ENCODE measurements around the gene AFAP1L1. TPM values are rescaled to one million over a fixed set of nuclear protein-coding genes. Genes with fewer than 3 reads are reported as not detected.
A peak's percentile ranks its signal among the peaks of the same experiment; 100 is the strongest.

The AFAP1L1 gene
- polyA plus RNA-seq, 2 of the 4 experiments (the other 2 are of a cell fraction) = 1.5 to 3.5 TPM

DNA sequence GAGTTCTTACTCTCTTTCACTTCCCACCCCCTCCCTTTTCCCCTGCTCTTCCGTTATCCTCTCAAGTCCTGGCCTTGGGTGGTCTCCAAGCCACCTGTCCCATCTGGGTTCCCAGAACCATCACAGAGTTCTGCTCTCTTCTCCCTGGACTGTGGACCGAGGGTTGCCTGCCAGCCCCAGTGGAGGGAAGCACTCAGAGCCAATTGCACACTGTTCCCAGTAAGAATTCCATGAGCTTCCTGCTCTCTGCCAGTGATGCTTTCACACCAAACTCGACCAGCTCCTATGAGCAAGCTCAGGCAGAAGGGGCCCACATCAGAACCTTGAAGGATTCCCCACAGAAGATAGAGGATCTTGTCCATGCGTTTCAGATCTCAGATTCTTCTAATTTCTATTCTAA, 20.1 kb upstream of the AFAP1L1 start:
- Histone ChIP-seq H3K9me3 (no peaks in the 10 kb centered on the region), H3K4me3 (no peak overlapping the region), H3K4me2 (no peak overlapping the region), H3K4me1 (no peaks in the 10 kb centered on the region), H3K27ac (no peak overlapping the region)
- TF ChIP-seq CBX2 (IDR thresholded peaks at IDR 0.05; ENCODE audit: borderline replicate concordance, low read depth) (no peak), NR3C1 (IDR thresholded peaks at IDR 0.05) (no peak), HDAC2 (IDR thresholded peaks at IDR 0.05) (no peak), MAFK (IDR thresholded peaks at IDR 0.05; ENCODE audit: partially characterized antibody) (no peak), ZC3H11A (IDR thresholded peaks at IDR 0.05) (no peak), FOSB (CRISPR knock-in tag; IDR thresholded peaks at IDR 0.05) (no peak), CHD4 (IDR thresholded peaks at IDR 0.05; ENCODE audit: borderline replicate concordance) (no peak), EHMT2 (IDR thresholded peaks at IDR 0.05; ENCODE audit: low read depth) (no peak), RCOR1 (IDR thresholded peaks at IDR 0.05; ENCODE audit: low read depth, low read length) (no peak), EP300 (IDR thresholded peaks at IDR 0.05) (no peak), ZNF302 (CRISPR knock-in tag; IDR thresholded peaks at IDR 0.05) (no peak), BHLHE40 (IDR thresholded peaks at IDR 0.05; ENCODE audit: low read depth, low read length) (no peak)
- TF ChIP-seq, protein P1, sequence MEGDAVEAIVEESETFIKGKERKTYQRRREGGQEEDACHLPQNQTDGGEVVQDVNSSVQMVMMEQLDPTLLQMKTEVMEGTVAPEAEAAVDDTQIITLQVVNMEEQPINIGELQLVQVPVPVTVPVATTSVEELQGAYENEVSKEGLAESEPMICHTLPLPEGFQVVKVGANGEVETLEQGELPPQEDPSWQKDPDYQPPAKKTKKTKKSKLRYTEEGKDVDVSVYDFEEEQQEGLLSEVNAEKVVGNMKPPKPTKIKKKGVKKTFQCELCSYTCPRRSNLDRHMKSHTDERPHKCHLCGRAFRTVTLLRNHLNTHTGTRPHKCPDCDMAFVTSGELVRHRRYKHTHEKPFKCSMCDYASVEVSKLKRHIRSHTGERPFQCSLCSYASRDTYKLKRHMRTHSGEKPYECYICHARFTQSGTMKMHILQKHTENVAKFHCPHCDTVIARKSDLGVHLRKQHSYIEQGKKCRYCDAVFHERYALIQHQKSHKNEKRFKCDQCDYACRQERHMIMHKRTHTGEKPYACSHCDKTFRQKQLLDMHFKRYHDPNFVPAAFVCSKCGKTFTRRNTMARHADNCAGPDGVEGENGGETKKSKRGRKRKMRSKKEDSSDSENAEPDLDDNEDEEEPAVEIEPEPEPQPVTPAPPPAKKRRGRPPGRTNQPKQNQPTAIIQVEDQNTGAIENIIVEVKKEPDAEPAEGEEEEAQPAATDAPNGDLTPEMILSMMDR (IDR thresholded peaks at IDR 0.05) = no peak
- TF ChIP-seq, protein P2, sequence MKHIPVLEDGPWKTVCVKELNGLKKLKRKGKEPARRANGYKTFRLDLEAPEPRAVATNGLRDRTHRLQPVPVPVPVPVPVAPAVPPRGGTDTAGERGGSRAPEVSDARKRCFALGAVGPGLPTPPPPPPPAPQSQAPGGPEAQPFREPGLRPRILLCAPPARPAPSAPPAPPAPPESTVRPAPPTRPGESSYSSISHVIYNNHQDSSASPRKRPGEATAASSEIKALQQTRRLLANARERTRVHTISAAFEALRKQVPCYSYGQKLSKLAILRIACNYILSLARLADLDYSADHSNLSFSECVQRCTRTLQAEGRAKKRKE (CRISPR knock-in tag; IDR thresholded peaks at IDR 0.05; ENCODE audit: low read depth) = no peak
- no peak for ATAC-seq
- 27% methylated on average over 4 of the region's 4 CpGs for whole genome bisulfite sequencing (ENCODE audit: missing lambda C conversion rate)
- DNase-seq (ENCODE audit: low read depth in 1 of 2, low spot score in 1 of 2) = no peak
- ChIA-PET CTCF (interaction anchor here (1.0 to 5.7 kb wide), 4 partner anchors 13 to 520 kb away, joined by 3 to 36 read pairs (median 10); no protein-coding TSS in a partner anchor), POLR2A (no interaction called here)
- no peak for FAIRE-seq

DNA sequence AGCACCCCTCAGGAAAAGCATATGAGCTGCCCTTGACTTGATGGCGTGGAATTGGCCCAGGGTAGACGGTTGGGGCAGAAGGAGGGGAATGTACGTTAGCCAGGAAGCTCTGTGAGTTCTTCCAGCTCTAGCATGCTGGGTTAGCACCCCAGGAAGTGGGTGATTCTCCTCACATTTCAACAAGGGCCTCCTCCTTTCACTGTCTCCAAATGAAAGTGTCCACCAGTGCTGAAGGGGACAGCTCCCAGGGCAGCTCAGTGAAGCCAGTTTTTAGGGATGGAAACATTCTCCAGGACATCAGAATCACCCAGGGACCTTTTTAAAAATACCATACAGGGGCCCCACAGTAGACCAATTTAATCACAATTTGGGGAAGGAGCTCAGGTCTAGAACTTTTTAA, 17.2 kb upstream of the AFAP1L1 start:
- H3K4me2 ChIP-seq = no peak overlapping the region
- DNase-seq (ENCODE audit: low read depth in 1 of 2, low spot score in 1 of 2) (no peak), ATAC-seq (0 out of 6 replicates have a peak, but pooled peaks of 1 of the 2 experiments have one; percentile 30), FAIRE-seq (no peak)
- POLR2A ChIA-PET = no interaction called here
- H3K4me3 ChIP-seq = no peak overlapping the region
- no peak overlapping the region for H3K27ac ChIP-seq
- CTCF ChIA-PET = interaction anchor here (0.8 to 2.5 kb wide), 9 partner anchors 10 to 513 kb away, joined by 3 to 10 read pairs (median 4); partner anchors contain the start of gene ABLIM3
- H3K4me1 ChIP-seq = no peaks in the 10 kb centered on the region
- 37% methylated on average over 3 of the region's 3 CpGs for WGBS (ENCODE audit: missing lambda C conversion rate)
- TF ChIP-seq, protein P3, sequence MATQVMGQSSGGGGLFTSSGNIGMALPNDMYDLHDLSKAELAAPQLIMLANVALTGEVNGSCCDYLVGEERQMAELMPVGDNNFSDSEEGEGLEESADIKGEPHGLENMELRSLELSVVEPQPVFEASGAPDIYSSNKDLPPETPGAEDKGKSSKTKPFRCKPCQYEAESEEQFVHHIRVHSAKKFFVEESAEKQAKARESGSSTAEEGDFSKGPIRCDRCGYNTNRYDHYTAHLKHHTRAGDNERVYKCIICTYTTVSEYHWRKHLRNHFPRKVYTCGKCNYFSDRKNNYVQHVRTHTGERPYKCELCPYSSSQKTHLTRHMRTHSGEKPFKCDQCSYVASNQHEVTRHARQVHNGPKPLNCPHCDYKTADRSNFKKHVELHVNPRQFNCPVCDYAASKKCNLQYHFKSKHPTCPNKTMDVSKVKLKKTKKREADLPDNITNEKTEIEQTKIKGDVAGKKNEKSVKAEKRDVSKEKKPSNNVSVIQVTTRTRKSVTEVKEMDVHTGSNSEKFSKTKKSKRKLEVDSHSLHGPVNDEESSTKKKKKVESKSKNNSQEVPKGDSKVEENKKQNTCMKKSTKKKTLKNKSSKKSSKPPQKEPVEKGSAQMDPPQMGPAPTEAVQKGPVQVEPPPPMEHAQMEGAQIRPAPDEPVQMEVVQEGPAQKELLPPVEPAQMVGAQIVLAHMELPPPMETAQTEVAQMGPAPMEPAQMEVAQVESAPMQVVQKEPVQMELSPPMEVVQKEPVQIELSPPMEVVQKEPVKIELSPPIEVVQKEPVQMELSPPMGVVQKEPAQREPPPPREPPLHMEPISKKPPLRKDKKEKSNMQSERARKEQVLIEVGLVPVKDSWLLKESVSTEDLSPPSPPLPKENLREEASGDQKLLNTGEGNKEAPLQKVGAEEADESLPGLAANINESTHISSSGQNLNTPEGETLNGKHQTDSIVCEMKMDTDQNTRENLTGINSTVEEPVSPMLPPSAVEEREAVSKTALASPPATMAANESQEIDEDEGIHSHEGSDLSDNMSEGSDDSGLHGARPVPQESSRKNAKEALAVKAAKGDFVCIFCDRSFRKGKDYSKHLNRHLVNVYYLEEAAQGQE (IDR thresholded peaks at IDR 0.05) = peak; percentile 77
- TF ChIP-seq NPAS2 (CRISPR knock-in tag; IDR thresholded peaks at IDR 0.05; ENCODE audit: borderline replicate concordance) = no peak
- no peaks in the 10 kb centered on the region for H3K9me3 ChIP-seq

DNA sequence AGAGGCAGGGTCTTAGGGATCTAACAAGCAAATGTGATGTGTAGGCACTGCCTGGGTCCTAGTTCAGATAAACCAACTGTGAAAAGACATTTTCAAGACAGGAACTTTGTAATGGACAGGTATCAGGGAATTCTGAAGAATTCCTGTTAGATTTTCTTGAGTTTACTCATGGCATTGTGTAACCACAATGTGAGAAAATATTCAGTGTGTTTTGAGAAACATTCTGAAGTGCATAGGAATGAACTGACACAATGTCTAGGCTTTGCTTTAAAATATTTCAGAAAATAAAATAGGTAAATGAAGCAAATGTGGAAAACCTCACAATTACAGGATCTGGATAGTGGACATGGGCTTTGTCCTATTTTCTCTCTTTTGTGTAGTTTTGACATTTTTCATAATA, 15.2 kb upstream of the AFAP1L1 start:
- no peak for FAIRE-seq
- no peaks in the 10 kb centered on the region for H3K4me1 ChIP-seq
- no peak for DNase-seq (ENCODE audit: low read depth in 1 of 2, low spot score in 1 of 2)
- no peak for ATAC-seq
- no peak overlapping the region for H3K4me2 ChIP-seq
- POLR2A ChIA-PET = no interaction called here
- no peak overlapping the region for H3K4me3 ChIP-seq
- H3K9me3 ChIP-seq = no peaks in the 10 kb centered on the region
- H3K27ac ChIP-seq = no peak overlapping the region
- CTCF ChIA-PET = interaction anchor here (1.0 to 1.4 kb wide), 2 partner anchors 28 to 812 kb away, joined by 3 read pairs; no protein-coding TSS in a partner anchor
- no peak for TF ChIP-seq KDM1A (IDR thresholded peaks at IDR 0.05; ENCODE audit: low read depth)
- TF ChIP-seq, protein P2 (CRISPR knock-in tag; IDR thresholded peaks at IDR 0.05; ENCODE audit: low read depth) = no peak
- TF ChIP-seq, protein P4, sequence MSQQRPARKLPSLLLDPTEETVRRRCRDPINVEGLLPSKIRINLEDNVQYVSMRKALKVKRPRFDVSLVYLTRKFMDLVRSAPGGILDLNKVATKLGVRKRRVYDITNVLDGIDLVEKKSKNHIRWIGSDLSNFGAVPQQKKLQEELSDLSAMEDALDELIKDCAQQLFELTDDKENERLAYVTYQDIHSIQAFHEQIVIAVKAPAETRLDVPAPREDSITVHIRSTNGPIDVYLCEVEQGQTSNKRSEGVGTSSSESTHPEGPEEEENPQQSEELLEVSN (IDR thresholded peaks at IDR 0.05; ENCODE audit: borderline replicate concordance, low read depth) = no peak
- no peak for TF ChIP-seq CHD2 (IDR thresholded peaks at IDR 0.05; ENCODE audit: low read length, partially characterized antibody)
- no peak for TF ChIP-seq MAZ (IDR thresholded peaks at IDR 0.05; ENCODE audit: borderline replicate concordance, low read depth, low read length)
- no peak for TF ChIP-seq EHMT2 (IDR thresholded peaks at IDR 0.05; ENCODE audit: low read depth)
- no peak for TF ChIP-seq RNF2 (IDR thresholded peaks at IDR 0.05; ENCODE audit: borderline replicate concordance, low read depth)
- TF ChIP-seq KDM5A (IDR thresholded peaks at IDR 0.05) = no peak
- no peak for TF ChIP-seq RARB (CRISPR knock-in tag; IDR thresholded peaks at IDR 0.05)
- no peak for TF ChIP-seq JUNB (IDR thresholded peaks at IDR 0.05)
- TF ChIP-seq, protein P1 (IDR thresholded peaks at IDR 0.05) = no peak
